PFSK-1 (cell line): ENCODE data around the gene HYCC1.

Experiments used
- POLR2AphosphoS5 ChIP-seq: IDR thresholded peaks from 2 replicates; pipeline ENCODE4 v1.6.1; 2012; ENCODE audit warnings: low read depth, mild to moderate bottlenecking, control low read depth, low read length, moderate library complexity
- SIN3A ChIP-seq: IDR thresholded peaks from 2 replicates; pipeline ENCODE4 v1.6.1; 2012; ENCODE audit warnings: mild to moderate bottlenecking, low read length, moderate library complexity, borderline replicate concordance; ENCODE audit not compliant: insufficient read depth
- TAF1 ChIP-seq: IDR thresholded peaks from 2 replicates; pipeline ENCODE4 v1.6.1; 2012; ENCODE audit warnings: low read length, control low read depth, borderline replicate concordance; ENCODE audit not compliant: insufficient read depth

GRCh38 chr7:23001610-23002009 is 12.3 kb downstream of the HYCC1 start:
- no peak for TF ChIP-seq TAF1
- no peak for TF ChIP-seq POLR2AphosphoS5
- no peak for TF ChIP-seq SIN3A
